Erythroblast (primary cell): ENCODE data around the gene CHCHD3.

Source experiments
- GATA1 ChIP-seq: IDR thresholded peaks from 2 replicates; pipeline ENCODE4 v1.6.1; 2011; ENCODE audit warnings: low read depth, mild to moderate bottlenecking, control low read depth, low read length, moderate library complexity
- POLR2A ChIP-seq: IDR thresholded peaks from 2 replicates; pipeline ENCODE4 v1.6.1; 2011; ENCODE audit warnings: mild to moderate bottlenecking, low read length

DNA sequence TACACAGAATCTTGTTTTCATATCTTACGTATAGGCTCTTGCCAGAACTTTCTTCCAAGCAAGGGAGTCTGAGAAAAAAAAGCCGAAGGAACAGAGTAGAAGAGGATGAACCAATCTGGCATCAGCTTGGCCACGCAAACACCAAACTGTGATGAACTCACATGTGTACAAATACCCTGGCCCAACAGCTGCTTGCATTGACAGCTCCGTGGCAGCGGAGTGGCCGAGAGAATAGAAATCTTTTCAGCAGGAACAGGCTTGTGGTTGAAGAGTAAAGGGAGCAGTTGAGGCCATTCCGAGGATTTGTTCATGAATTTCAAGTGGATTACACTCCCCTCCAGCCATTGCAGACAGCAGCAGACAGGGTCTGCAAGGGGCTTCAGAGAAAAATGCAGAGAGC lies 331.8 kb downstream of the CHCHD3 start:
- TF ChIP-seq POLR2A = no peak
- TF ChIP-seq GATA1 = no peak
